ENCODE results near the gene OTULIN.

The OTULIN gene

GRCh38 chr5:14729448-14730385, 65.2 kb downstream of the OTULIN start:
- TF ChIP-seq EZH2 (IDR thresholded peaks at IDR 0.05; ENCODE audit: borderline replicate concordance, low read length): no peak
- TF ChIP-seq, protein P1, sequence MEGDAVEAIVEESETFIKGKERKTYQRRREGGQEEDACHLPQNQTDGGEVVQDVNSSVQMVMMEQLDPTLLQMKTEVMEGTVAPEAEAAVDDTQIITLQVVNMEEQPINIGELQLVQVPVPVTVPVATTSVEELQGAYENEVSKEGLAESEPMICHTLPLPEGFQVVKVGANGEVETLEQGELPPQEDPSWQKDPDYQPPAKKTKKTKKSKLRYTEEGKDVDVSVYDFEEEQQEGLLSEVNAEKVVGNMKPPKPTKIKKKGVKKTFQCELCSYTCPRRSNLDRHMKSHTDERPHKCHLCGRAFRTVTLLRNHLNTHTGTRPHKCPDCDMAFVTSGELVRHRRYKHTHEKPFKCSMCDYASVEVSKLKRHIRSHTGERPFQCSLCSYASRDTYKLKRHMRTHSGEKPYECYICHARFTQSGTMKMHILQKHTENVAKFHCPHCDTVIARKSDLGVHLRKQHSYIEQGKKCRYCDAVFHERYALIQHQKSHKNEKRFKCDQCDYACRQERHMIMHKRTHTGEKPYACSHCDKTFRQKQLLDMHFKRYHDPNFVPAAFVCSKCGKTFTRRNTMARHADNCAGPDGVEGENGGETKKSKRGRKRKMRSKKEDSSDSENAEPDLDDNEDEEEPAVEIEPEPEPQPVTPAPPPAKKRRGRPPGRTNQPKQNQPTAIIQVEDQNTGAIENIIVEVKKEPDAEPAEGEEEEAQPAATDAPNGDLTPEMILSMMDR (IDR thresholded peaks at IDR 0.05; ENCODE audit: low read length): no peak
- Histone ChIP-seq H3F3A (ENCODE audit: insufficient read depth, low read length) (no peaks in the 10 kb centered on the region), H3K9ac (ENCODE audit: low read length) (no peak overlapping the region), H3K4me3 (ENCODE audit: low read depth, low read length, poor library complexity, severe bottlenecking) (no peak overlapping the region), H3K27me3 (ENCODE audit: insufficient read depth, low read length) (no peaks in the 10 kb centered on the region), H3K4me2 (ENCODE audit: low read length) (no peak overlapping the region), H3K79me2 (ENCODE audit: insufficient read depth, low read length) (no peaks in the 10 kb centered on the region), H2AFZ (ENCODE audit: low read length) (no peak overlapping the region), H3K27ac (ENCODE audit: low read depth, low read length, poor library complexity, severe bottlenecking) (no peak overlapping the region), H3K9me3 (ENCODE audit: low read length) (no peaks in the 10 kb centered on the region), H3K9me2 (ENCODE audit: low read depth, low read length) (no peaks in the 10 kb centered on the region), H4K20me1 (ENCODE audit: insufficient read depth, low read length) (no peaks in the 10 kb centered on the region), H3K36me3 (ENCODE audit: insufficient read depth, low read length) (peaks cover 7% of the 10 kb centered on the region; the same call in 1 of the 2 replicates), H3K4me1 (ENCODE audit: insufficient read depth, low read length, severe bottlenecking) (peaks cover 14% of the 10 kb centered on the region)

DNA sequence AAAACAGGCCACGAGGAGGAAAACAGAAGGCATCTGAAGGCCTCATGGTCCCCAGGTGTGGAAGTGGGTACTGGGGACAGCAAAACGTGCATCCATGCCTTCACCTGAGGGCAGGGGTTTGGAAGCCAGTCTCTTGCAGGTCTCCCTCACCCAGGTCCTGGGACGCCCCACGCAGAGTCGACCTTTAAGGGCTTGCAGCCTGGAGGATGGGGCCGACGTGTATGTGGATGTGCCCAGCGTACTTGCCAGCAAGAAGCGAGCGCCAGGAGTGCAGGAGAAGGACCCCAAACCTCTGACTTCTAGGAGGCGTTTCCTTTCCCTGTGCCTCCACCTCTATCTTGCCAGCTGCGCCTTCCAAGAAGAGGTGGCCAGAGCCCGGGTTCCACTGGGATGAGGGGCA, 65.9 kb downstream of the OTULIN start:
- Histone ChIP-seq H3K27me3 (ENCODE audit: insufficient read depth, low read length) (no peaks in the 10 kb centered on the region), H3K9ac (ENCODE audit: low read length) (no peak overlapping the region), H3K9me2 (ENCODE audit: low read depth, low read length) (no peaks in the 10 kb centered on the region), H3K9me3 (ENCODE audit: low read length) (no peaks in the 10 kb centered on the region), H3K4me2 (ENCODE audit: low read length) (no peak overlapping the region), H3K4me1 (ENCODE audit: insufficient read depth, low read length, severe bottlenecking) (peaks cover 14% of the 10 kb centered on the region), H3K36me3 (ENCODE audit: insufficient read depth, low read length) (peaks cover 7% of the 10 kb centered on the region; the same call in 1 of the 2 replicates), H4K20me1 (ENCODE audit: insufficient read depth, low read length) (no peaks in the 10 kb centered on the region), H3F3A (ENCODE audit: insufficient read depth, low read length) (no peaks in the 10 kb centered on the region), H3K4me3 (ENCODE audit: low read depth, low read length, poor library complexity, severe bottlenecking) (no peak overlapping the region), H3K79me2 (ENCODE audit: insufficient read depth, low read length) (no peaks in the 10 kb centered on the region), H3K27ac (ENCODE audit: low read depth, low read length, poor library complexity, severe bottlenecking) (no peak overlapping the region), H2AFZ (ENCODE audit: low read length) (no peak overlapping the region)
- TF ChIP-seq, protein P1 (IDR thresholded peaks at IDR 0.05; ENCODE audit: low read length): no peak
- TF ChIP-seq EZH2 (IDR thresholded peaks at IDR 0.05; ENCODE audit: borderline replicate concordance, low read length): no peak

DNA sequence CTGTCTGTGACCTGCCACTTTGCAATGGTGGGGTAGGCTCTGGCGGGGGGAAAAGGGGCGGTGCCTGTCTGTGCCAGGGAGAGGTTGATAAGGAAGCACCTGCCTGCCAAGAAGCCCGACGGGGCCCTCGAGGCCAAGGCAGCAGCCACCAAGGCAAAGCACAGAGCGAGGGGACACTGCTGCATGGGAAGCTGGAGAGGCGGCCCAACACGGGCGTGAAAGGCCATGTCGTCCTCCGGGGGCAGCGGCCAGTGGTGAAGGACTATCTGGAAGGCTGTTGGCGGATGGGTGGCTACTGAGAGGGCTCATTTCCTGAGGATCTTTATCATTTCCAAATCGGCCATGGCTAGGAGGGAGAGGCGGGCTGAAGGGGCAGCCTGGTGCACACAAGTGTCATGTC, 66.4 kb downstream of the OTULIN start:
- Histone ChIP-seq H3K79me2 (ENCODE audit: insufficient read depth, low read length) (no peaks in the 10 kb centered on the region), H3K36me3 (ENCODE audit: insufficient read depth, low read length) (peaks cover 7% of the 10 kb centered on the region; the same call in 1 of the 2 replicates), H3K9me2 (ENCODE audit: low read depth, low read length) (no peaks in the 10 kb centered on the region), H3K27me3 (ENCODE audit: insufficient read depth, low read length) (no peaks in the 10 kb centered on the region), H3K4me3 (ENCODE audit: low read depth, low read length, poor library complexity, severe bottlenecking) (no peak overlapping the region), H3K4me2 (ENCODE audit: low read length) (no peak overlapping the region), H3K9me3 (ENCODE audit: low read length) (no peaks in the 10 kb centered on the region), H2AFZ (ENCODE audit: low read length) (no peak overlapping the region), H4K20me1 (ENCODE audit: insufficient read depth, low read length) (no peaks in the 10 kb centered on the region), H3K4me1 (ENCODE audit: insufficient read depth, low read length, severe bottlenecking) (peaks cover 13% of the 10 kb centered on the region), H3K27ac (ENCODE audit: low read depth, low read length, poor library complexity, severe bottlenecking) (no peak overlapping the region), H3F3A (ENCODE audit: insufficient read depth, low read length) (no peaks in the 10 kb centered on the region), H3K9ac (ENCODE audit: low read length) (no peak overlapping the region)
- no peak for TF ChIP-seq EZH2 (IDR thresholded peaks at IDR 0.05; ENCODE audit: borderline replicate concordance, low read length)
- TF ChIP-seq, protein P1 (IDR thresholded peaks at IDR 0.05; ENCODE audit: low read length): no peak
